ENCODE data around the gene QRICH1.
A peak's percentile ranks its signal among the peaks of the same experiment; 100 is the strongest.

QRICH1 gene

GRCh38 chr3:49133226-49133951, 39.5 kb upstream of the QRICH1 start:
- TF ChIP-seq ZNF384 (IDR thresholded peaks at IDR 0.05) (no peak), FOXM1 (IDR thresholded peaks at IDR 0.05; ENCODE audit: borderline replicate concordance) (no peak), FOXK2 (IDR thresholded peaks at IDR 0.05) (no peak), TARDBP (IDR thresholded peaks at IDR 0.05) (no peak), FOXA1 (IDR thresholded peaks at IDR 0.05) (no peak), PKNOX1 (IDR thresholded peaks at IDR 0.05) (no peak), ELF4 (IDR thresholded peaks at IDR 0.05) (no peak), L3MBTL2 (conservative IDR thresholded peaks at IDR 0.05) (no peak)
- ChIA-PET CTCF (interaction anchor here (0.5 to 1.2 kb wide), 3 partner anchors 25 to 38 kb away, joined by 3 read pairs; partner anchors contain the start of gene QARS1), POLR2A (interaction anchor here (0.8 to 5.2 kb wide), 10 partner anchors 11 to 206 kb away, joined by 3 to 66 read pairs (median 4); partner anchors contain the start of genes NDUFAF3, QARS1, QRICH1 and USP19)
- DNase-seq (ENCODE audit: extremely low spot score): peak; percentile 86

- CTCF ChIA-PET: interaction anchor here (0.5 to 1.2 kb wide), 6 partner anchors 26 to 182 kb away, joined by 3 to 6 read pairs (median 3); partner anchors contain the start of genes NDUFAF3 and QARS1
Measured at GRCh38 chr3:49132437-49133225, 38.8 kb upstream of the QRICH1 start, which contains the start of gene LAMB2. TSS of gene LAMB2 (minus strand) at chr3:49133050. CDS start at chr3:49132867, 183 bp downstream.

GRCh38 chr3:49132073-49132436, 38.2 kb upstream of the QRICH1 start:
- CTCF ChIA-PET: interaction anchor here (0.5 to 0.9 kb wide), 3 partner anchors 37 to 150 kb away, joined by 3 to 6 read pairs (median 4); partner anchors contain the start of gene NDUFAF3
- TF ChIP-seq NFRKB (IDR thresholded peaks at IDR 0.05): no peak
- TF ChIP-seq ELF4 (IDR thresholded peaks at IDR 0.05): no peak
- no peak for TF ChIP-seq PKNOX1 (IDR thresholded peaks at IDR 0.05)
- no peak for TF ChIP-seq L3MBTL2 (conservative IDR thresholded peaks at IDR 0.05)
- TF ChIP-seq FOXM1 (IDR thresholded peaks at IDR 0.05; ENCODE audit: borderline replicate concordance): no peak
- TF ChIP-seq FOXA1 (IDR thresholded peaks at IDR 0.05): no peak
- no peak for TF ChIP-seq ARNT (IDR thresholded peaks at IDR 0.05)
- no peak for TF ChIP-seq SUZ12 (IDR thresholded peaks at IDR 0.05)
- TF ChIP-seq HDGF (IDR thresholded peaks at IDR 0.05; ENCODE audit: borderline replicate concordance): no peak
- no peak for TF ChIP-seq LEF1 (IDR thresholded peaks at IDR 0.05; ENCODE audit: borderline replicate concordance)
- TF ChIP-seq ZNF384 (IDR thresholded peaks at IDR 0.05): no peak
- no peak for TF ChIP-seq FOXK2 (IDR thresholded peaks at IDR 0.05)
- DNase-seq (ENCODE audit: extremely low spot score): no peak
- POLR2A ChIA-PET: interaction anchor here (0.7 to 5.2 kb wide), 11 partner anchors 7 to 297 kb away, joined by 3 to 66 read pairs (median 4); partner anchors contain the start of genes IMPDH2, NICN1, QRICH1 and USP19

More at GRCh38 chr3:49132437-49133225, 38.8 kb upstream of the QRICH1 start, which contains the start of gene LAMB2:
- POLR2A ChIA-PET: interaction anchor here (0.7 to 5.2 kb wide), 14 partner anchors 8 to 297 kb away, joined by 3 to 66 read pairs (median 4); partner anchors contain the start of genes IMPDH2, NDUFAF3, NICN1 and QARS1
- TF ChIP-seq FOXM1 (IDR thresholded peaks at IDR 0.05; ENCODE audit: borderline replicate concordance): peak; percentile 44; the same call in 1 of the 2 replicates
- no peak for TF ChIP-seq NFRKB (IDR thresholded peaks at IDR 0.05)
- DNase-seq (ENCODE audit: extremely low spot score): peak; percentile 76

- POLR2A ChIA-PET: interaction anchor here (1.1 to 5.2 kb wide), 6 partner anchors 9 to 125 kb away, joined by 3 to 66 read pairs (median 8); partner anchors contain the start of genes QRICH1, USP19 and WDR6
- CTCF ChIA-PET: no interaction called here
- no peak for DNase-seq (ENCODE audit: extremely low spot score)
- TF ChIP-seq HDGF (IDR thresholded peaks at IDR 0.05; ENCODE audit: borderline replicate concordance): no peak
- no peak for TF ChIP-seq BHLHE40 (IDR thresholded peaks at IDR 0.05; ENCODE audit: borderline replicate concordance)
- no peak for TF ChIP-seq ELF4 (IDR thresholded peaks at IDR 0.05)
- TF ChIP-seq PKNOX1 (IDR thresholded peaks at IDR 0.05): no peak
- TF ChIP-seq FOXK2 (IDR thresholded peaks at IDR 0.05): no peak
- TF ChIP-seq FOXA1 (IDR thresholded peaks at IDR 0.05): no peak
- no peak for TF ChIP-seq SP1 (IDR thresholded peaks at IDR 0.05)
- TF ChIP-seq TARDBP (IDR thresholded peaks at IDR 0.05): no peak
- TF ChIP-seq L3MBTL2 (conservative IDR thresholded peaks at IDR 0.05): no peak
- TF ChIP-seq FOXM1 (IDR thresholded peaks at IDR 0.05; ENCODE audit: borderline replicate concordance): no peak
- no peak for TF ChIP-seq CTBP1 (IDR thresholded peaks at IDR 0.05; ENCODE audit: borderline replicate concordance)
- no peak for TF ChIP-seq NFRKB (IDR thresholded peaks at IDR 0.05)
- no peak for TF ChIP-seq LEF1 (IDR thresholded peaks at IDR 0.05; ENCODE audit: borderline replicate concordance)
Measured at GRCh38 chr3:49131576-49131975, 37.7 kb upstream of the QRICH1 start.

GRCh38 chr3:49131040-49131439, 37.2 kb upstream of the QRICH1 start:
- POLR2A ChIA-PET: interaction anchor here (1.5 to 5.2 kb wide), 3 partner anchors 10 to 124 kb away, joined by 7 to 66 read pairs (median 32); partner anchors contain the start of genes QRICH1, USP19 and WDR6
- TF ChIP-seq SP1 (IDR thresholded peaks at IDR 0.05) (no peak), L3MBTL2 (conservative IDR thresholded peaks at IDR 0.05) (no peak), FOXK2 (IDR thresholded peaks at IDR 0.05) (no peak), CTBP1 (IDR thresholded peaks at IDR 0.05; ENCODE audit: borderline replicate concordance) (no peak), NFRKB (IDR thresholded peaks at IDR 0.05) (no peak), FOXA1 (IDR thresholded peaks at IDR 0.05) (no peak), BHLHE40 (IDR thresholded peaks at IDR 0.05; ENCODE audit: borderline replicate concordance) (no peak), ELF4 (IDR thresholded peaks at IDR 0.05) (no peak), SUZ12 (IDR thresholded peaks at IDR 0.05) (no peak), FOXM1 (IDR thresholded peaks at IDR 0.05; ENCODE audit: borderline replicate concordance) (no peak), HDGF (IDR thresholded peaks at IDR 0.05; ENCODE audit: borderline replicate concordance) (no peak), TARDBP (IDR thresholded peaks at IDR 0.05) (no peak), ZNF384 (IDR thresholded peaks at IDR 0.05) (no peak), ARNT (IDR thresholded peaks at IDR 0.05) (no peak), PKNOX1 (IDR thresholded peaks at IDR 0.05) (no peak), LEF1 (IDR thresholded peaks at IDR 0.05; ENCODE audit: borderline replicate concordance) (no peak)
- CTCF ChIA-PET: interaction anchor here (0.5 kb wide), 1 partner anchor 136 kb away, joined by 3 read pairs; no protein-coding TSS in a partner anchor
- DNase-seq (ENCODE audit: extremely low spot score): no peak
